Esophagus mucosa (tissue), 1 donor: ENCODE data around the gene TMEM179. TPM values are rescaled to one million over a fixed set of nuclear protein-coding genes. Genes with fewer than 3 reads are reported as not detected.
"Not testable (repeated sequence)": the region's sequence is repeated elsewhere in the genome, so short reads cannot be mapped to it uniquely, and the experiment has no call there.

ENCODE experiments used
- ATAC-seq: fragments of 200-7000 bp; cut with Tn5 transposase; one replicate; pipeline ENCODE4 v1.9.1; 2020
- total RNA-seq: library from RNA; stranded (reverse); gene quantifications from one replicate; pipeline ENCODE4 v1.2.4, GENCODE V29; 2023
- donor health status: DM: yes; HTN: yes; CAD: no.

TMEM179 gene
- total RNA-seq = not detected

DNA sequence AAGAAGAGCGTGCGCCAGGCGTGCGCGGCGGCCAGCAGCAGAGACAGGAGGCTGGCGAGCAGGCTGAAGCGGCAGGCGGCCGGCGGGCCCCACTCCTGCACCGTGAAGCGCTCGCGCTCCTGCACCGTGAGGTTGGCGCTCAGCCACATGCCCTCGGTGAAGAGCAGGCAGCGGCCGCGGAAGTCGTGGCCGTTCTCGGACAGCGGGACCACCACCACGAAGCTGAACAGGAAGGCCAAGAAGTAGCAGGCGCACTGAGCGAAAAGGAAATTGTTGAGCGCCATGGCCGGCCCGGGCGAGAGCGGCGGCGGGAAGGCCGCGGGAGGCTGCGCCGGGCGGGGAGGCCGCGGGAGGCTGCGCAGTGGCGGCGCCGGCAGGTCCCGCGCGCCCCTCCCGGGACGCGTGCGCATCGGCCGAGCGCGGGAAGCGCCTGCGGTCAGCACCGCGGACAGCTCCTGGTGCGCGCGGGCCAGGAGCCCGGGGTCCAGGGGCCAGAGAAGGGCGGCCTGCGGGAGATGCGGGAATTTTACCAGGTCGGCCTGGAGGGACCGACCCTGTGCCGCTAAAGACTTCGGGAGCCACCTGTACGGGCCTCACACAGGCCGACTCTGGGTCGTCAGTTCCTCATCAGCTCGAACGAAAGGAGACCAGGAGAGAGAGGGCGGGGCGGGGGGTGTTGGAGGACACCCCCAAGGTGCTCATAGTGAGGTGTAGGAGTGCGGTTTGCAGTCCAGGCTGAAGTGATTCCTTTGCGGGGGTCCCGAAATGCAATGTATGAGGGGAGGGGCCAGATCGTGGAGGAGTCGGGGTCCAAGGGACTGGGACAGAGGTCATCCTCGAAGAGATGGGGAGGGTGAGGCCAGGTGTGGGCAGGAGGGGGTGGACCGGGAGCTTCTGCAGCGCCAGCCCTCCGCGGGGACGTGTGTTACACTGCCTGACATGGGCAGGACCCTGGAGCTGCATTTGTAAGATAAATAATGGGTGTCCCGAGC is at the start of gene TMEM179:
TSS of gene TMEM179 (minus strand) at position 315 of the 992 bp plus-strand sequence. CDS start at position 284, 31 bp downstream.
- ATAC-seq = peak; percentile 20

- no peak for ATAC-seq
These were observed 49.5 kb upstream of the TMEM179 start for GRCh38 chr14:104654119-104654518.

- not testable (repeated sequence) for ATAC-seq
These were observed 48.8 kb upstream of the TMEM179 start for GRCh38 chr14:104653130-104653920.

GRCh38 chr14:104652386-104652785 is 47.8 kb upstream of the TMEM179 start:
- ATAC-seq = no peak

DNA sequence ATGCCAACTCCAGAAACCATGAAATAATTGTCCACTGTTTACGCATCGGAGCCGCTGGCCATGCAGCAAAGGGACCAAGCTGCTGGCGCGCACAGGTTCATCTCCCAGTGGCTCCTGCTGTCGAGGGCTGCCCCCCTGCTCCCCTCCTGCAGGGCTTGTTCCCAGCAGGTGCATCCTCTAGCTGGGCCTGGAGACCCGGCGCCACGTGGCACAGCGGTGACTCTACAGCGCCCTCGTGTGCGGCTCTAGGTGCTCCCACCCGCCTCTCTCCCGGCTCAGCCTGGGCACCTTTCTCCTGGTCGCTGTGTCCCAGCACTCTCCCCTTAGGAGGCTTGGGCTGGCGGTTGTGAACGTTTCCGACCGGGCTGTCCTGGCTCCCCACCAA is 47.3 kb upstream of the TMEM179 start:
- ATAC-seq = no peak

DNA sequence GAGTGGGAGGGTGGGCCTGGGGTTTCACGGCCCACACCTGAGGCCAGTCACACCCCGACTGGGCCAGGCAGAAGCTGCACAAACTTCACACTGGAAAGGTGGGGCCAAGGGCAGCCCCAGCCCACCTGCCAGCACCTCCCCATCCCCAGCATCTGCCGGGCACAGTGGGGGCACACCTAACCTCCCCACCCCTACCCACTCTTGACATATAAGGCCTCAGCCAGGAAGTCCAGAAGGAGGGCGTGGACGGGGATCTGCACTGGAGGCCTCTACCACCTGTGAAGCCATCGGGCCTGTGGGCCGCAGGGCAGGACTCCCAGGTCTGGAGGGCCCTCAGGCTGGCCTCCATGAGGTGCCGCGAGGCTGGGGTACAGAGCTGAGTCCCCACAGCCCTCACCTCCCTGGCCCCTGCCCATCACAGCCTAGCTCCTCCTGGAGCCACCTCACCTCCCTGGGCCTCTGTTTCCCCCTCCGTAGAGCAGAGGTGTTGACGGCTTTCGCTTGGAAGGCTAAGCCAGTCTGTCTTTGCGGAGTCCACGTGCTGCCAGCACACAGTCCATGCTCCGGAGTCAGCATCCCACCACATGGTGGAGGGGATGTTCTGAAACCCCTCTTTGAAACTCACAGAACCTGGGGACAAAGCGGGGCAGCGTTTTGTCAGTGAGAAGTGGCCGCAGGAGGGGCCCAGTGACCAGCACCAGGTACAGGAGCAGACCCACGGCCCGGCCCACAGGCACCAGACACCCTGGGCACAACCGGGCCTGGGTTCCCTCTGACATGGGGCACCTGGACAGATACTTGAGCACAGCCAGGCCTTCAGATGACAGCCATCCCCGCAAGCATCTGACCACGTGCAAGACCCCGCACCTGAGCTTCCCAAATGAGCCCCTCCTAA is 46.7 kb upstream of the TMEM179 start:
- ATAC-seq = peak; percentile 4

DNA sequence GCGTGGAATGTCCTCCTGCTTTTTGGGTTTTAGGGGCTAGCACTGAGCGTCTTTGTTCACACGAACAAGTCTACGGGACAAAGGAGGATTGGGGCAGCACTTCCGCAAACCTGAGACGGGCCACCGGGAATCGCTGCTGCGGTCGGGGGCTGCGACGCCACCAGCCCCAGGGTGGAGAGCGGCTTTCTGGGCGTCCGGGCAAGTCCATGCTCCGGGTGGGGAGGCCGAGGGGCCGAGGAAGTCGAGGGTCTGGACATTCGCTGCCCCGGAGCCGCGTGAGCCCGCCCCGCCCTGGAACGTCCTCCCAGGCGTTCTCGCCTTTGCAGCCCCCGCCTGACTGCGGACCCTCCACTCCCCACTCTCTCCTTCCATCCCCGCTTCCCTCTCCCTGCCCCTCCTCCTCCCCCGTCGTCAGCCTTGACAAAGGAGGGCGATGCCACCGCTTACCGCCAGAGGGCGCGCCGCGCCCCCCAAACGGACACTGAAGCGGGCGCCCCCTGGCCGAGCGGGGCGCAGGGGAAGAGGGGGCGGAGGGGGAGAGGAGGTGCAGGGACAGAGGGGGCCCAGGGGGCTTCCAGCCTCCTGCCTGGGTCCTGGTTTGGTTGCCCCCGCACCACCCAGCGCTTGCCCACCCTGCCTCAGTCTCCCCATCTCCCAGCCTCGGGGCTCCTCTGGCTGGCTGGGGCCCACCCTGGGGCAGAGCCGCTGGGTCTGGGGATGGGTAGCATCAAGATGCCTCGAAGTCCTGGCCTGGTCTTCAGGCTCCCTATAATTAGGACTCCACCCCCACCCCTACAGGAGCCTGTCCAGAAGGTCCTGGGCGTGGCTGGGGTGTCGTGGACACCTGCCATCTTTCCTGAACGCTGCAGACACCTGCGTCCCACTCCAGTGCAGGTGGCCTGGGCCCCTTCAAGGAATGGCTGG is 45.7 kb upstream of the TMEM179 start:
- ATAC-seq = peak; percentile 76

- no peak for ATAC-seq
These were observed 43.0 kb upstream of the TMEM179 start for GRCh38 chr14:104647467-104648043.

GRCh38 chr14:104644656-104645378 is 40.2 kb upstream of the TMEM179 start:
- ATAC-seq = no peak

GRCh38 chr14:104644091-104644635 is 39.6 kb upstream of the TMEM179 start:
- no peak for ATAC-seq

DNA sequence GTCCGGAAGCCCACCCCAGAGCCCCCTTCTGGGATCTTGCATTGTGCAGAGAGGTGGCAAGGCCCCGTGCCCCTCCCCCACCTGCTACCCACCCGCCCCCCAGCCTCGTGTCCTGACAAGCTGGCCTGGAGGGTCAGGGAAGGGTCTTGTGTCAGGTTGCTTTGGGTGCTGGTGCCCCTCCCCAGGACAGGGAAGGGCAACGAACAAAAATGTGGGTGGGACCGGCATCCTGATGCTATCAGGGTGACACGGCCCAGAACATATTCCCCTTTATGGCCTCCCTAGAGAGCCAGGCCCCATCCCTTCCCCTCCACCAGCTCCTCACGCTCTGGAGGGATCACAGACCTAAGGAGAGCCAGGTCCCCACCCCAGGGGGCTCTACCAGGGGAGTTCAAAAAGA is 38.7 kb upstream of the TMEM179 start:
- ATAC-seq = no peak

GRCh38 chr14:104642540-104642868 is 37.9 kb upstream of the TMEM179 start:
- no peak for ATAC-seq

GRCh38 chr14:104641753-104642539 is 37.4 kb upstream of the TMEM179 start:
- ATAC-seq = peak; percentile 10

- ATAC-seq = no peak
These were observed 36.1 kb upstream of the TMEM179 start for GRCh38 chr14:104640681-104641080.

GRCh38 chr14:104639885-104640548 is 35.4 kb upstream of the TMEM179 start:
- peak; percentile 75 for ATAC-seq

DNA sequence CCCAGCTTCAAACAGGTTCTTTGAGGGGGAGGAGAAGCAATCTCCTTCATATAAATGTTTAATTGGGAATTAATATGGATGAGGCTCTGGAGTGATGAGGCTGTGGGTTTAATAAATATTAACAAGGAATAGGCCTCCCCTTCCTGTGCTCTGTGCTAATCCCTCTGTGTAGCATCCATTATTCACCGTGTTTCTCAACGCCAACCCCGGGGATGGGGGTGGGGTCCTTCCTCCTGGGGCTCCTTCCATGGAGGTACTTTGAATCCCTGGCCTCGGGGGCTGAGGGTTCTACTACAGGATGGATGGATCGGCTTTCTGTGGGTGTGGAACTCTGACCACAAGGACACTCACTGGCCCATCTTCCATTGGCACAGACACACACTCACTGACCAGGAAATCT is 34.9 kb upstream of the TMEM179 start:
- no peak for ATAC-seq

- ATAC-seq = no peak
These were observed 34.4 kb upstream of the TMEM179 start for GRCh38 chr14:104638927-104639450.

- no peak for ATAC-seq
These were observed 33.6 kb upstream of the TMEM179 start for GRCh38 chr14:104638190-104638589.
